C4-2B (cell line): Measurements from ENCODE around the gene PLCG1.
A peak's percentile ranks its signal among the peaks of the same experiment; 100 is the strongest.
"Not testable (repeated sequence)": the region's sequence is repeated elsewhere in the genome, so short reads cannot be mapped to it uniquely, and the experiment has no call there.

Source experiments
- H3K27ac ChIP-seq: fragments of 450-650 bp; 2 replicates; pipeline ENCODE4 v1.5.1; 2017
- ZFX ChIP-seq: fragments of 450-650 bp; IDR thresholded peaks from 2 replicates; pipeline ENCODE4 v1.6.1; 2017
- TF ChIP-seq, protein P1 (sequence below): fragments of 450-650 bp; conservative IDR thresholded peaks from 2 replicates; pipeline ENCODE4 v1.5.1; 2017; ENCODE audit warnings: mild to moderate bottlenecking

PLCG1 gene

GRCh38 chr20:41116282-41116956 lies 20.9 kb upstream of the PLCG1 start:
- TF ChIP-seq, protein P1, sequence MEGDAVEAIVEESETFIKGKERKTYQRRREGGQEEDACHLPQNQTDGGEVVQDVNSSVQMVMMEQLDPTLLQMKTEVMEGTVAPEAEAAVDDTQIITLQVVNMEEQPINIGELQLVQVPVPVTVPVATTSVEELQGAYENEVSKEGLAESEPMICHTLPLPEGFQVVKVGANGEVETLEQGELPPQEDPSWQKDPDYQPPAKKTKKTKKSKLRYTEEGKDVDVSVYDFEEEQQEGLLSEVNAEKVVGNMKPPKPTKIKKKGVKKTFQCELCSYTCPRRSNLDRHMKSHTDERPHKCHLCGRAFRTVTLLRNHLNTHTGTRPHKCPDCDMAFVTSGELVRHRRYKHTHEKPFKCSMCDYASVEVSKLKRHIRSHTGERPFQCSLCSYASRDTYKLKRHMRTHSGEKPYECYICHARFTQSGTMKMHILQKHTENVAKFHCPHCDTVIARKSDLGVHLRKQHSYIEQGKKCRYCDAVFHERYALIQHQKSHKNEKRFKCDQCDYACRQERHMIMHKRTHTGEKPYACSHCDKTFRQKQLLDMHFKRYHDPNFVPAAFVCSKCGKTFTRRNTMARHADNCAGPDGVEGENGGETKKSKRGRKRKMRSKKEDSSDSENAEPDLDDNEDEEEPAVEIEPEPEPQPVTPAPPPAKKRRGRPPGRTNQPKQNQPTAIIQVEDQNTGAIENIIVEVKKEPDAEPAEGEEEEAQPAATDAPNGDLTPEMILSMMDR: no peak
- TF ChIP-seq ZFX: no peak
- no peak overlapping the region for H3K27ac ChIP-seq

DNA sequence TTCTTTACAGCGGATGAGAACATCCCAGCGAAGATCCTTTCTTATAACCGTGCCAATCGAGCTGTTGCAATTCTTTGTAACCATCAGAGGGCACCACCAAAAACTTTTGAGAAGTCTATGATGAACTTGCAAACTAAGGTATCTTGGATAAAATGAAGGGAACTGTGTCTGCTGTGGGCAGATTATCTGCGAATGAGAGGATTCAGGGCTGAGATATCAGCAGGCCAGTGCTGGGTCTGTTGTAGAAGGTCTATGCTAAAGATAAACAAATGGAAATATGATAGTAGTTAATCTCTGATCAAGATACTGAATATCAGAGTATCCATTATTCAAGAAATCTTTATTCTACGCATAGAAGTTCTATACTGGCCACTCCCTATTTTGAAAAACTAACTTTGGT lies 19.2 kb upstream of the PLCG1 start:
- TF ChIP-seq, protein P1: peak; percentile 22
- not testable (repeated sequence) for H3K27ac ChIP-seq

DNA sequence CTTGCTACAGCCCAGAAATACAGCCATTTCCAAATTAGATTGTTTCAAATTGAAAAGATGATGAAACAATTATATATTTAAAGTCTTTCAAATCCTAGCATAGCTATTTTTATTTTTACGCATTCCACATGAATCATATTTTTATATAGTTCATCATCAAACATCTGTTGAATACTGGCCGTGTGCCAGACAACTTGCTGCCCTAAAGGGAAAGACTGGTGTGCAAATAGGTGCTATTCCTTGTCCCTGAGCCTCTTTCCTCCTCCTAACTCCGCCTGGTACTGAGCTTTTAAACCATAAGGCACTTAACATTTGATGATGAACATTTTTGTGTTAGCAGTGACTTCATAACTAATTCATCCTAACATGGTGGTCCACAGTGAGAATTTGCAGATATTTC lies 18.7 kb upstream of the PLCG1 start:
- H3K27ac ChIP-seq: no peak overlapping the region
- TF ChIP-seq, protein P1: no peak
- no peak for TF ChIP-seq ZFX

GRCh38 chr20:41119614-41120561 lies 17.5 kb upstream of the PLCG1 start:
- TF ChIP-seq ZFX: no peak
- TF ChIP-seq, protein P1: no peak
- no peak overlapping the region for H3K27ac ChIP-seq

DNA sequence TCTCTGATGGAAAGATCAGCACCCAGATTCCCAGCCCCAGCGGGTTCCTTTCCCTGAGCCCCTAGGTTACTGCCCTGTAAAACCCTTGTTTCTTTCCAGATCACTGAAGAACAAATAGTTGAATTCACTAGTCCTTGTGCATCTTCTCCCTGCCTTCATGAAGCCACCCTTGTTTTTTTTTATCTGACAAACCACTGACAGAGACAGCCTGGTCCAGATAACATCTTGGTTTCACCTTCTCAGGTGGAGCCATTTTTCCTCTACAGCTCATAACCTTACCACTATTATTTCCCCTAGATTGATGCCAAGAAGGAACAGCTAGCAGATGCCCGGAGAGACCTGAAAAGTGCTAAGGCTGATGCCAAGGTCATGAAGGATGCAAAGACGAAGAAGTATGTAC lies 15.9 kb upstream of the PLCG1 start:
- H3K27ac ChIP-seq: no peak overlapping the region
- TF ChIP-seq, protein P1: no peak
- no peak for TF ChIP-seq ZFX

DNA sequence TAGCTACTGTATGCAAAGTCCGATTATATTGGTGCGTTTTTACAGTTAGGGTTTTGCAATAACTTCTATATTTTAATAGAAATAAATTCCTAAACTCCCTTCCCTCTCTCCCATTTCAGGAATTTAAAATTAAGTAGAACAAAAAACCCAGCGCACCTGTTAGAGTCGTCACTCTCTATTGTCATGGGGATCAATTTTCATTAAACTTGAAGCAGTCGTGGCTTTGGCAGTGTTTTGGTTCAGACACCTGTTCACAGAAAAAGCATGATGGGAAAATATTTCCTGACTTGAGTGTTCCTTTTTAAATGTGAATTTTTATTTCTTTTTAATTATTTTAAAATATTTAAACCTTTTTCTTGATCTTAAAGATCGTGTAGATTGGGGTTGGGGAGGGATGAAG lies 13.7 kb upstream of the PLCG1 start:
- H3K27ac ChIP-seq: no peak overlapping the region
- TF ChIP-seq, protein P1: no peak
- no peak for TF ChIP-seq ZFX

GRCh38 chr20:41124451-41125094 lies 12.8 kb upstream of the PLCG1 start:
- no peak overlapping the region for H3K27ac ChIP-seq
- no peak for TF ChIP-seq ZFX
- TF ChIP-seq, protein P1: no peak
